Measurements from ENCODE around the gene PTGER3. TPM values are rescaled to one million over a fixed set of nuclear protein-coding genes. Genes with fewer than 3 reads are reported as not detected.

Gene PTGER3
- total RNA-seq, 4 donors from 2014 or later: 23.1 to 60.8 (median 48.8) TPM

DNA sequence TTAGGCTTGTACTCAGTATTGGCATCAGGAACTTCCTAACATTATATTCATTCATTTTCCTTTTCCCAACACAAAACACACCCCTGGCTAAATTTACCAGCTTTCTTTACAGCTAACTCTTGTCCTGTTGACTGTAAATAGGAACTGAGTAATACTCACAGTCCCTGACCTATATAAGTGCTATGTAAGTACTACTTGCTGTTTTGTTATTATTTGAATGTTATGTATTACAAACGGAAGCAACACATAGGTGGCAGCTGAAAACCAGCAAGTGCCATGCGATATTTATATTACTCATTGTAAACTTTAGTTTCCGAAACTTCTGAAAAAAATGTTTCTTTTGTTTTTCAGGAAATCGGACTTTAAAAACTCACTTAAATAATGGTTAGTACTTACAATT lies 21.5 kb downstream of the PTGER3 start:
- 89% methylated on average over 4 of the region's 4 CpGs for WGBS
- Histone ChIP-seq H3K27me3 (no peaks in the 10 kb centered on the region), H3K27ac (no peak overlapping the region), H3K4me3 (no peak overlapping the region), H3K4me1 (no peaks in the 10 kb centered on the region), H3K36me3 (no peaks in the 10 kb centered on the region), H3K9me3 (no peaks in the 10 kb centered on the region)
- TF ChIP-seq, protein P1, sequence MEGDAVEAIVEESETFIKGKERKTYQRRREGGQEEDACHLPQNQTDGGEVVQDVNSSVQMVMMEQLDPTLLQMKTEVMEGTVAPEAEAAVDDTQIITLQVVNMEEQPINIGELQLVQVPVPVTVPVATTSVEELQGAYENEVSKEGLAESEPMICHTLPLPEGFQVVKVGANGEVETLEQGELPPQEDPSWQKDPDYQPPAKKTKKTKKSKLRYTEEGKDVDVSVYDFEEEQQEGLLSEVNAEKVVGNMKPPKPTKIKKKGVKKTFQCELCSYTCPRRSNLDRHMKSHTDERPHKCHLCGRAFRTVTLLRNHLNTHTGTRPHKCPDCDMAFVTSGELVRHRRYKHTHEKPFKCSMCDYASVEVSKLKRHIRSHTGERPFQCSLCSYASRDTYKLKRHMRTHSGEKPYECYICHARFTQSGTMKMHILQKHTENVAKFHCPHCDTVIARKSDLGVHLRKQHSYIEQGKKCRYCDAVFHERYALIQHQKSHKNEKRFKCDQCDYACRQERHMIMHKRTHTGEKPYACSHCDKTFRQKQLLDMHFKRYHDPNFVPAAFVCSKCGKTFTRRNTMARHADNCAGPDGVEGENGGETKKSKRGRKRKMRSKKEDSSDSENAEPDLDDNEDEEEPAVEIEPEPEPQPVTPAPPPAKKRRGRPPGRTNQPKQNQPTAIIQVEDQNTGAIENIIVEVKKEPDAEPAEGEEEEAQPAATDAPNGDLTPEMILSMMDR (IDR thresholded peaks at IDR 0.05): no peak
- no peak for TF ChIP-seq POLR2A (IDR thresholded peaks at IDR 0.05)
- TF ChIP-seq POLR2AphosphoS5 (IDR thresholded peaks at IDR 0.05): no peak
- TF ChIP-seq EP300 (IDR thresholded peaks at IDR 0.05): no peak
- no peak for DNase-seq (ENCODE audit: low spot score in 2 of 2)

DNA sequence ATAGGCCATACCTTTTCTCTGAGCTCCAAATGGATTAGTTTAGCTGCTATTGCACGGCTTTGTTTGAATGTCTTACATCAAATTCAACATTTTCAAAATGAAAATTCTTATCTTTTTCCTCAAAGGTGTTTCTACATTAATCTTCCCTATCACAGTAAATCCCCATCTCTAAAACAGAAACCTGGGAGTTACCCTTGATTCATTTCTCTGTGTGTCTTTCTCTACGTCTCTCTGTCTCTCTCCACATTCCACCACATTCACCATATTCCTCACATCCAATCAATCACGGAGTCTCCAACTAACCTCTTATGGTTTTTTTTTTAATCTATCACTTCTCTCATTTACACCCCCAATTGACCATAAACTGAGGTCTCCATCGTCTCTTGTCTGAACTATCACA lies 24.1 kb downstream of the PTGER3 start:
- TF ChIP-seq POLR2AphosphoS5 (IDR thresholded peaks at IDR 0.05): no peak
- TF ChIP-seq POLR2A (IDR thresholded peaks at IDR 0.05): no peak
- no peak for TF ChIP-seq EP300 (IDR thresholded peaks at IDR 0.05)
- TF ChIP-seq, protein P1 (IDR thresholded peaks at IDR 0.05): no peak
- no peak overlapping the region for H3K4me3 ChIP-seq
- H3K4me1 ChIP-seq: peaks cover 12% of the 10 kb centered on the region
- no peaks in the 10 kb centered on the region for H3K9me3 ChIP-seq
- WGBS: 88% methylated on average over 4 of the region's 4 CpGs
- no peaks in the 10 kb centered on the region for H3K27me3 ChIP-seq
- no peak overlapping the region for H3K27ac ChIP-seq
- H3K36me3 ChIP-seq: no peaks in the 10 kb centered on the region
- DNase-seq (ENCODE audit: low spot score in 2 of 2): no peak

DNA sequence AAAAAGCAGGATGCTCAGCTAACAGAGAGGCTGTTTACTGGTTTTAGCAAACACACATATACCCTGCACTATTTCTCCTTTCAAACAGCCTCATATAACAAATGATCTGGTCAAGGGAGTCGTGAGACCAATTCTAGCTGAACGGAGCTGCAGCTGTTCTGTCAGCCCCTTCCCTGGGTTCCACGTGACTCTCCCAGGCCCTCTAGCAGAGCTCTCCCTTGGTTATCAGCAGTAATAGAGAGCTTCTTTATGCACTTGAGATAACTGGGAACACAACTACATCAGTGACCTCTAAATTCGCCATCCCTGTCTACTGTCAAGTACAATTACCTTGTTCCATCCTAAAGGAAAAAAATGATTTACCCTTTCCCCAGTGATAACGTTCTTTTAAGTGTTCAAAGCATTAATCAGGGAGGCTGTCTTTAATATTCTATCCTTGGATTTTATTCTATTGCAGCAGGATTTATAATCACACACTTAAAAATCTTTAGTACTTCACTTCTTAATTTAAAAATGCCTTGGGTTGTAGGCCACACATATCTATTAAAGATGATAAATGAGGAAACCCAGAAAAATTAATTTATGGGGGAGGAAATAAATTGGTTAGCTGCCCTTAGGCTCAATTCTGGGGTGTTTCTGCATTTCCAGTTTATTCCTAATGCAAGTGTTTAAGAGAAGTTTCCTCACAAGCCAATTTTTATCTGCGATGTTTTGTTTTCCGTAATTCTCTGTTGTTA lies 28.2 kb downstream of the PTGER3 start:
- DNase-seq (ENCODE audit: low spot score in 2 of 2): no peak
- 51% methylated on average over 7 of the region's 7 CpGs for WGBS
- H3K4me3 ChIP-seq: no peak overlapping the region
- peaks cover 20% of the 10 kb centered on the region for H3K4me1 ChIP-seq
- H3K27ac ChIP-seq: no peak overlapping the region
- H3K27me3 ChIP-seq: no peaks in the 10 kb centered on the region
- H3K9me3 ChIP-seq: no peaks in the 10 kb centered on the region
- TF ChIP-seq, protein P1 (IDR thresholded peaks at IDR 0.05): no peak
- no peak for TF ChIP-seq EP300 (IDR thresholded peaks at IDR 0.05)
- no peaks in the 10 kb centered on the region for H3K36me3 ChIP-seq

DNA sequence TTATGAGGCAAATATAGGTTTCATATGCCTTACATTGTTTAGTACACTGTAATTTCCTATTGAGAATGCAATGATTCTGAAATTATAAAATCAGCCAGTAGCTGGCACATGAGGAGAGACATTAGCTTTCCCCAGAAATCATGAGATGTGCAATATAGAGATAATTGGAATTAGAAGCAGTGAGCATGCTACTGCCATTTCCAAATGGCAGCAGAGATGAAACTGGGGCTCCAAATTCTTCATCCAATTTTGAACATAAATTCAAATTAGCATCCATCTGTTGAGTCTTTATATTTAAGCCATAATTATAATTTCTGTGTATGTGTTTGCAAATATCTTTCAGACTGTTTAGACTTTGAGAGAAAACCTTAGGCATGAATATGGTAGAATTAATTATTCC lies 28.8 kb downstream of the PTGER3 start:
- Histone ChIP-seq H3K36me3 (no peaks in the 10 kb centered on the region), H3K9me3 (no peaks in the 10 kb centered on the region), H3K27me3 (no peaks in the 10 kb centered on the region), H3K27ac (no peak overlapping the region), H3K4me1 (peaks cover 20% of the 10 kb centered on the region), H3K4me3 (no peak overlapping the region)
- TF ChIP-seq, protein P1 (IDR thresholded peaks at IDR 0.05): no peak
- TF ChIP-seq POLR2AphosphoS5 (IDR thresholded peaks at IDR 0.05) (no peak), EP300 (IDR thresholded peaks at IDR 0.05) (no peak)
- DNase-seq (ENCODE audit: low spot score in 2 of 2): no peak

DNA sequence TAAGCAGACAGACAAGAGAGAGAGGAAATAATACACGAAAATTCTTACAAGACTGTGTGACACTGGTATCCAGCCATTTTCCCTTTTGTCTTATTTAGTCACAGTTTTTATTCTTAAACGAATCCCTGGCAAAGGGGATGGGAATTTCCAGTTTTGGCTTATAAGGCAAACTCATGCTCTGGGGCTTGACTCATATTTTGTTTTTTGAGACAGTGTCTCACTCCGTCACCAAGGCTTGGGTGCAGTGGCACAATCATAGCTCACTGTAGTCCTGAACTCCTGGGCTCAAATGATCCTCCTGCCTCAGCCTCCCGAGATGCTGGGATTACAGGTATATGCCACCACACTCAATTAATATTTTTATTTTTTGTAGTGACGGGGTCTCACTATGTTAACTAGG lies 31.9 kb downstream of the PTGER3 start:
- DNase-seq (ENCODE audit: low spot score in 2 of 2): no peak
- Histone ChIP-seq H3K27ac (no peak overlapping the region), H3K27me3 (no peaks in the 10 kb centered on the region), H3K9me3 (no peaks in the 10 kb centered on the region), H3K4me1 (peaks cover 20% of the 10 kb centered on the region), H3K4me3 (no peak overlapping the region), H3K36me3 (no peaks in the 10 kb centered on the region)
- 60% methylated on average over 5 of the region's 5 CpGs for WGBS
- TF ChIP-seq POLR2A (IDR thresholded peaks at IDR 0.05) (no peak), POLR2AphosphoS5 (IDR thresholded peaks at IDR 0.05) (no peak), EP300 (IDR thresholded peaks at IDR 0.05) (no peak)

DNA sequence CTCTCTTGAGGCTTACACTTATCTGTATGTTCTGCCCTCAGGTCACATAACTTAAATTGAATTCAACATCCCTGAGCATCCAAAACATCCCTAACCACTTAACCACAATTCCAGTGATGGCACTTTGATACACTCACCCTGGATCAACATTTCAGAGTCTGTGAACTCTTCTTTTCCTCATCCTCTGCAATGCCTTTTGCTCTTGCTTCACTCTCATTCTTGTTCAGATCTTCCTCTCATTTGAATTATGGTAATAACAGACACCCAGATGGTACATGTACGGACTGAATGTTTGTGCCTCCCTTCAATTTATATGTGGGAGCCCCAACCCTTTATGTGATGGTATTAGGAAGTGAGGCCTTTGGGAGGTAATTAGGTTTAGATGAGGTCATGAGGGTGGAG lies 33.4 kb downstream of the PTGER3 start:
- Histone ChIP-seq H3K27ac (no peak overlapping the region), H3K4me3 (no peak overlapping the region), H3K4me1 (peaks cover 10% of the 10 kb centered on the region), H3K27me3 (no peaks in the 10 kb centered on the region), H3K36me3 (no peaks in the 10 kb centered on the region), H3K9me3 (no peaks in the 10 kb centered on the region)
- 90% methylated on average over 1 of the region's 1 CpG for WGBS
- TF ChIP-seq POLR2AphosphoS5 (IDR thresholded peaks at IDR 0.05) (no peak), POLR2A (IDR thresholded peaks at IDR 0.05) (no peak), EP300 (IDR thresholded peaks at IDR 0.05) (no peak)
- TF ChIP-seq, protein P1 (IDR thresholded peaks at IDR 0.05): no peak
- DNase-seq (ENCODE audit: low spot score in 2 of 2): no peak
